Measurements from ENCODE around the gene OTULINL.

Gene OTULINL

DNA sequence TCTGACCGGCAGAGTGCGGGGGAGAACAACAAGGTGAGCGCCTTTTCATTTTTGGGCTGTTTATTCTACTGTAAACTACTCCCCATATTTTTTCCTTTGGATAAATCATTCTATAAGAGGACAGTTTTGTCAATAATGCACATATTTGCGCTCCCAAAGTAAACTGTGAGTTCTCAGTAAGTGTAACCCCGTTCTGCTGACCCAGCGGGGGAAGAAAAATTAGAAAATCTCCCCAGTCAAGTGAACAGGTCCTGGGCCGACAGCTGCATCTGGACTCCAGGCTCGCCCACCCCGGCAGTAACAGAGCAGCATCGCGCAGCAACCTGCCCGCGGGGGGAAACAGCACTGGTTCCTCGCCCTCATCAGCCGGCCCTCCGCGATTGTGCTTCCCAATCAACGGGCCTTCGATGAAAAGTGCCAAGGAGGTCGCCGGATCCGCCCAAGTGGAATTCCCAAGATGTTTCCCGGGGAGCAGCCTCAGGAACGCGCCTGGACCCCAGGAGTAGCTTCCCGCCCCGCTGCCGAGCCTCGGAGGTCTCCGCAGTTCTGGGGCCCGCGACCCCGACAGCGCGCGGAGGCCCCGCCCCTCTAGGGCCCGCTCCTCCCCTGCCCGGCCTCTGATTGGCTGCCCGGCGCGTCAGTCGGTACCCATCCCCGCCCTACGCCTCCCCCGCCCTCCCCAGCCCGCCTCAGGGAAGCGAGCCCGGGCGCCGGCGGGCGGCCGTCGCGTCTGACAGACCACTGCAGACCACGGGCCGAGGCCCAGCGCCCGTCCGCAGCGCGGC lies at the start of gene OTULINL:
Gene OTULINL, plus strand, starts transcription at position 687 of the 785 bp plus-strand sequence. CDS start 103 bp downstream, outside the sequence.
- TF ChIP-seq, protein P1, sequence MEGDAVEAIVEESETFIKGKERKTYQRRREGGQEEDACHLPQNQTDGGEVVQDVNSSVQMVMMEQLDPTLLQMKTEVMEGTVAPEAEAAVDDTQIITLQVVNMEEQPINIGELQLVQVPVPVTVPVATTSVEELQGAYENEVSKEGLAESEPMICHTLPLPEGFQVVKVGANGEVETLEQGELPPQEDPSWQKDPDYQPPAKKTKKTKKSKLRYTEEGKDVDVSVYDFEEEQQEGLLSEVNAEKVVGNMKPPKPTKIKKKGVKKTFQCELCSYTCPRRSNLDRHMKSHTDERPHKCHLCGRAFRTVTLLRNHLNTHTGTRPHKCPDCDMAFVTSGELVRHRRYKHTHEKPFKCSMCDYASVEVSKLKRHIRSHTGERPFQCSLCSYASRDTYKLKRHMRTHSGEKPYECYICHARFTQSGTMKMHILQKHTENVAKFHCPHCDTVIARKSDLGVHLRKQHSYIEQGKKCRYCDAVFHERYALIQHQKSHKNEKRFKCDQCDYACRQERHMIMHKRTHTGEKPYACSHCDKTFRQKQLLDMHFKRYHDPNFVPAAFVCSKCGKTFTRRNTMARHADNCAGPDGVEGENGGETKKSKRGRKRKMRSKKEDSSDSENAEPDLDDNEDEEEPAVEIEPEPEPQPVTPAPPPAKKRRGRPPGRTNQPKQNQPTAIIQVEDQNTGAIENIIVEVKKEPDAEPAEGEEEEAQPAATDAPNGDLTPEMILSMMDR (IDR thresholded peaks at IDR 0.05; ENCODE audit: extremely low read depth, missing control alignments), result no peak
- peak; percentile 98 for DNase-seq (ENCODE audit: low spot score)

DNA sequence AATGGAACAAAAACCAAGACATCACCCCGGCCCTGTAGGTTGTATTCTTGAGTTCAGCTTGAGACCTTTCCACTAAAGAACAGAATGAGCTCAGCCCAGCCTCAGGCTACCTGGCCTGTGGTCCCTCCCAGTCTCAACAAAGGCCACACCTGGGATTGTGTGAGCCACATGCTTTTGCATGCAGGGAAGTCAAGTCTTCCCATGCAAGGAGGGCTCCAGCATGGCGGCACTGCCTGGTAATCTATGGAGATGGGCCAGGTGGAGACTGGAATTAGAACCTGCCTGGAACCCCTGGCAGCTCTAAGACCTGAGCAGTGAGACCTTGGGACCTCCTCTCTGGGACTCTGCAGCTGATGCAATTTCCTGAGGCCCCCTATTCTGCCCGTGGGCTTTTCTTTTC lies 49.4 kb upstream of the OTULINL start:
- no peak for DNase-seq (ENCODE audit: low spot score)
- TF ChIP-seq, protein P1 (IDR thresholded peaks at IDR 0.05; ENCODE audit: extremely low read depth, missing control alignments), result no peak

DNA sequence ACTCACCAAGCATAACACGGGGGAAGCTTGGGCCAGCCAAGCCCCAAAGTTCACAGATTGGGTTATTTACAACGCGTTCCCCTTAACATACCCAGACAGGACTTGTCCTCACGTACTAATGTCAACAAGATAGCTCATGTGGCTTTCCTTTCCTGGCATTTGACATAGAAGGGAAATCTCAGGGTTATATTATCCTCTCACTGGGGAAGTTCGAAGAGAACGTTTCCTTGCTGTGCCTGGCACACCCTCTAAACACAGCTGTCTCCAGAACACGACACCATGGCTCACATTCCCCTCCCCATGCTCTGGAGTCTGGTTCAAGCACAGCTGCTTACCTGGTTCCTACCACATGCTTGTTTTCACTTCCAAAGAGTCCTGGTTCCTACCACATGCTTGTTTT lies 46.8 kb upstream of the OTULINL start:
- TF ChIP-seq, protein P1 (IDR thresholded peaks at IDR 0.05; ENCODE audit: extremely low read depth, missing control alignments), result no peak

DNA sequence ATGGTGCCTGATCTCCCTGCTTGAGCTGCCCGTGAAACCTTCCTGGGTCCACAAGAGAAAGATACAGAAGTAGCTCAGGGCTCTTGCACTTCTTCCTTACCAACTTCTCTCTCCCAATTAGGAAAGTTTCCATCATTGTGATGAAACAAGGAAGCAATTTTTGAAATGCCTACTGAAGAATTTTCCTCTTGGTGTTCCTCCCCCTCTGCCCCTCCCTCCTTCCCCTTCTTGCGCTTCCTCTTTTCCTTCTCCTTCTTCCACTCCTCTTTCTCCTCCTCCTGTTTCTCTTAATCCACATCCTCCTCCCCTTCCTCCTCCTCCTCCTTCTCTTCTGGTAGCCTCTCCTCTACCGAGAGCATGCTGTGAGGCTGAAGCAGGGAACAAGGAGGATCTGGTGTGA lies 36.3 kb upstream of the OTULINL start:
- DNase-seq (ENCODE audit: low spot score), result no peak

More for the DNA sequence above, 46.8 kb upstream of the OTULINL start:
- DNase-seq (ENCODE audit: low spot score), result no peak

DNA sequence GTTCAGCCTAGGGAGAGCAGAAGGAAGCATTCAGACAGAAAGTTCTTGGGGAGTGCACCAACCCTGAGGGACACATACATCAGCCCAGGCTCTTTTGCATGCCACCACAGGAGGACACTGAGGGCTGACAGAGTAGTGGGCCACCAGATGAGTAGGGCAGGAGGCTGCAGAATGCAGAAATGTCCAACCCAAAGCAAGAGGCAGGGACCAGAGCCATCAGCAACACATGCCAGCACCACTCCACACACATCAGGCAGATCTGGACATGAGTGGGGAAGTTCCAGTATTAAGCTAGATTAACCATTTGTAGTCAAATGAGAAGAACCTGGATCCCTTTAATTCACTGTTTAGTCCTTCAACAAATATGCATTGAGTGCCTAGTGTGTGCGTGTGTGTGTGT lies 35.7 kb upstream of the OTULINL start:
- TF ChIP-seq, protein P1 (IDR thresholded peaks at IDR 0.05; ENCODE audit: extremely low read depth, missing control alignments), result no peak
- no peak for DNase-seq (ENCODE audit: low spot score)

More for the DNA sequence above, 36.3 kb upstream of the OTULINL start:
- TF ChIP-seq, protein P1 (IDR thresholded peaks at IDR 0.05; ENCODE audit: extremely low read depth, missing control alignments), result no peak

DNA sequence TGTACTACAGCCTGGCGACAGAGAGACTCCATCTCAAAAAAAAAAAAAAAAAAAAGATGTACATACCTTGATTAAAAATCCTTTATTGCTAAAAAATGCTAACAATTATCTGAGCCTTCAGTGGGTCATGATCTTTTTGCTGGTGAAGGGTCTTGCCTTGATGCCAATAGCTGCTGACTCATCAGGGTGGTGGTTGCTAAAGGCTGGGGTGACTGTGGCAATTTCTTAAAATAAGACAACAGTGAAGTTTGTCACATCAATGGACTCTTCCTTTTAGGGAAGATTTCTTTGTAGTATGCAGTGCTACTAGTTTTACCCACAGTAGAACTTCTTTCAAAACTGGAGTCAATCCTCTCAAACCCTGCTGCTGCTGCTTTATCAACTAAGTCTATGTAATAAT lies 33.9 kb upstream of the OTULINL start:
- no peak for DNase-seq (ENCODE audit: low spot score)
- TF ChIP-seq, protein P1 (IDR thresholded peaks at IDR 0.05; ENCODE audit: extremely low read depth, missing control alignments), result no peak

DNA sequence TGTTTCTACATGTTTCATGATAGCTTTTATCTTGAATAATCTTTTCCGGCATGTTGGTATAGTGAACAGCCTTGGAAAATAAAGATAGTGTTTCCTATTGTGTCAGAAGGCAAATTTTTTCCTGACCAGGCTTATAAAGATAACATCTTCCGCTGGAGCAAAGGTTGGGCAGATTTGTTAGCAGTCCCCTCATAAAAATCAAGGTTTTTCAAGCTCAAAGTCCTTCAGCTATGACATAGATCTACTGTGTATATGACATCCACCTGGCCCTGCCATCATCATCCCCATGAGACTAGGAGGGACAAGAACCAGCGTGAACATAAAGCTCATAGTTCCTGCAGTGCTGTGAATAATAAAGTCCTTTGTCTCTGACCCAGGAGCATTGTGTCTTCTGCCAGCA lies 30.4 kb upstream of the OTULINL start:
- TF ChIP-seq, protein P1 (IDR thresholded peaks at IDR 0.05; ENCODE audit: extremely low read depth, missing control alignments), result no peak
- no peak for DNase-seq (ENCODE audit: low spot score)
